Neural cell (in vitro differentiated cells): ENCODE data around the gene FUBP1. TPM values are rescaled to one million over a fixed set of nuclear protein-coding genes. Genes with fewer than 3 reads are reported as not detected.
"Not testable (repeated sequence)": the region's sequence is repeated elsewhere in the genome, so short reads cannot be mapped to it uniquely, and the experiment has no call there.

Experiments
- H2AFZ ChIP-seq: fragments of 200-600, 300-800 bp; sonication (generic), shearing (Covaris generic); 2 replicates; pipeline ENCODE4 v1.6.0; 2014; ENCODE audit warnings: low read depth, mild to moderate bottlenecking, antibody characterized with exemption, low read length, moderate library complexity
- H3F3A ChIP-seq: fragments of 200-600 bp; shearing (Covaris generic); 2 replicates; pipeline ENCODE4 v1.6.1; 2016; ENCODE audit warnings: mild to moderate bottlenecking, moderate library complexity, mixed read lengths, antibody characterized with exemption, low read length; ENCODE audit not compliant: insufficient read depth, poor library complexity, severe bottlenecking
- H3K27ac ChIP-seq: fragments of 200-600, 300-800 bp; sonication (generic), shearing (Covaris generic); 2 replicates; pipeline ENCODE4 v1.5.1; 2014; ENCODE audit warnings: mild to moderate bottlenecking, low read length, moderate library complexity
- H3K27me3 ChIP-seq: fragments of 300-800, 200-600 bp; sonication (generic), shearing (Covaris generic); 2 replicates; pipeline ENCODE4 v1.6.0; 2014; ENCODE audit warnings: mild to moderate bottlenecking, low read depth, low read length, moderate library complexity; ENCODE audit not compliant: insufficient read depth
- H3K36me3 ChIP-seq: fragments of 300-800, 200-600 bp; sonication (generic), shearing (Covaris generic); 2 replicates; pipeline ENCODE4 v1.5.1; 2014; ENCODE audit warnings: mild to moderate bottlenecking, antibody characterized with exemption, low read length, moderate library complexity; ENCODE audit not compliant: insufficient read depth
- H3K4me2 ChIP-seq: fragments of 300-800, 200-600 bp; sonication (generic), shearing (Covaris generic); 2 replicates; pipeline ENCODE4 v1.6.0; 2014; ENCODE audit warnings: mild to moderate bottlenecking, low read length
- H3K4me3 ChIP-seq: fragments of 300-800, 200-600 bp; sonication (generic), shearing (Covaris generic); 2 replicates; pipeline ENCODE4 v1.5.1; 2014; ENCODE audit warnings: mild to moderate bottlenecking, low read length, moderate library complexity
- H3K79me2 ChIP-seq: fragments of 200-600 bp; shearing (Covaris generic); replicated peaks from 2 replicates; pipeline ENCODE4 v1.6.0; 2014; ENCODE audit warnings: mild to moderate bottlenecking, low read length, moderate library complexity; ENCODE audit not compliant: insufficient read depth
- H3K9ac ChIP-seq: fragments of 300-800, 200-600 bp; sonication (generic), shearing (Covaris generic); 2 replicates; pipeline ENCODE4 v1.6.1; 2016; ENCODE audit warnings: mild to moderate bottlenecking, low read length, mixed read lengths
- H3K9me2 ChIP-seq: fragments of 200-600 bp; shearing (Covaris generic); 2 replicates; pipeline ENCODE4 v1.6.1; 2016; ENCODE audit warnings: mild to moderate bottlenecking, low read length, mixed read lengths; ENCODE audit not compliant: insufficient read depth
- H3K9me3 ChIP-seq: fragments of 200-600, 300-800 bp; sonication (generic), shearing (Covaris generic); 2 replicates; pipeline ENCODE4 v1.6.1; 2016; ENCODE audit warnings: mild to moderate bottlenecking, mixed run types, low read length, moderate library complexity, mixed read lengths
- H4K20me1 ChIP-seq: fragments of 200-600 bp; shearing (Covaris generic); 2 replicates; pipeline ENCODE4 v1.6.1; 2016; ENCODE audit warnings: mild to moderate bottlenecking, mixed run types; ENCODE audit not compliant: insufficient read depth
- EP300 ChIP-seq: fragments of 450-650 bp; conservative IDR thresholded peaks from 2 replicates; pipeline ENCODE4 v1.6.1; 2014; ENCODE audit warnings: antibody characterized with exemption, mild to moderate bottlenecking, moderate library complexity; ENCODE audit not compliant: poor library complexity, severe bottlenecking
- EZH2 ChIP-seq: fragments of 200-600, 300-800 bp; shearing (Covaris generic), sonication (generic); IDR thresholded peaks from 2 replicates; pipeline ENCODE4 v1.6.1; 2014; ENCODE audit warnings: antibody characterized with exemption, low read length, borderline replicate concordance, mild to moderate bottlenecking; ENCODE audit not compliant: insufficient read depth, poor library complexity, severe bottlenecking
- MXI1 ChIP-seq: fragments of 450-650 bp; conservative IDR thresholded peaks from 2 replicates; pipeline ENCODE4 v1.6.1; 2014; ENCODE audit warnings: antibody characterized with exemption, mild to moderate bottlenecking; ENCODE audit not compliant: poor library complexity, severe bottlenecking
- POLR2AphosphoS5 ChIP-seq: IDR thresholded peaks from 2 replicates; pipeline ENCODE4 v1.6.1; 2012
- RAD21 ChIP-seq: fragments of 450-650 bp; conservative IDR thresholded peaks from 2 replicates; pipeline ENCODE4 v1.6.1; 2014; ENCODE audit warnings: antibody characterized with exemption, mild to moderate bottlenecking, moderate library complexity
- SMC3 ChIP-seq: fragments of 450-650 bp; conservative IDR thresholded peaks from 2 replicates; pipeline ENCODE4 v1.6.1; 2014; ENCODE audit warnings: antibody characterized with exemption, mild to moderate bottlenecking, moderate library complexity; ENCODE audit not compliant: poor library complexity
- TAF1 ChIP-seq: IDR thresholded peaks from 2 replicates; pipeline ENCODE4 v1.6.1; 2012; ENCODE audit warnings: low read depth
- polyA minus RNA-seq: library from RNA; depleted of rRNA, polyadenylated mRNA; stranded (reverse); fragments of >200 nt; gene quantifications from 2 replicates; pipeline ENCODE4 v1.2.3, GENCODE V29; 2014
- polyA plus RNA-seq: library from polyadenylated mRNA; depleted of rRNA; stranded (reverse); fragments of >200 nt; gene quantifications from 2 replicates; pipeline ENCODE4 v1.2.3, GENCODE V29; 2014
- TF ChIP-seq, protein P1 (sequence below): IDR thresholded peaks from 2 replicates; pipeline ENCODE4 v1.6.1; 2012; ENCODE audit warnings: borderline replicate concordance
- TF ChIP-seq, protein P2 (sequence below): fragments of 450-650 bp; IDR thresholded peaks from 2 replicates; pipeline ENCODE4 v1.5.1; 2014; ENCODE audit warnings: antibody characterized with exemption, mild to moderate bottlenecking, moderate library complexity; ENCODE audit not compliant: poor library complexity, severe bottlenecking

FUBP1 gene, protein sequence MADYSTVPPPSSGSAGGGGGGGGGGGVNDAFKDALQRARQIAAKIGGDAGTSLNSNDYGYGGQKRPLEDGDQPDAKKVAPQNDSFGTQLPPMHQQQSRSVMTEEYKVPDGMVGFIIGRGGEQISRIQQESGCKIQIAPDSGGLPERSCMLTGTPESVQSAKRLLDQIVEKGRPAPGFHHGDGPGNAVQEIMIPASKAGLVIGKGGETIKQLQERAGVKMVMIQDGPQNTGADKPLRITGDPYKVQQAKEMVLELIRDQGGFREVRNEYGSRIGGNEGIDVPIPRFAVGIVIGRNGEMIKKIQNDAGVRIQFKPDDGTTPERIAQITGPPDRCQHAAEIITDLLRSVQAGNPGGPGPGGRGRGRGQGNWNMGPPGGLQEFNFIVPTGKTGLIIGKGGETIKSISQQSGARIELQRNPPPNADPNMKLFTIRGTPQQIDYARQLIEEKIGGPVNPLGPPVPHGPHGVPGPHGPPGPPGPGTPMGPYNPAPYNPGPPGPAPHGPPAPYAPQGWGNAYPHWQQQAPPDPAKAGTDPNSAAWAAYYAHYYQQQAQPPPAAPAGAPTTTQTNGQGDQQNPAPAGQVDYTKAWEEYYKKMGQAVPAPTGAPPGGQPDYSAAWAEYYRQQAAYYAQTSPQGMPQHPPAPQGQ
- polyA plus RNA-seq (569 and 630 TPM in 2 replicates), polyA minus RNA-seq (465 and 535 TPM in 2 replicates)

- Histone ChIP-seq H3K79me2 (peaks cover 60% of the 10 kb centered on the region), H3K9me2 (no peaks in the 10 kb centered on the region), H3K9me3 (no peaks in the 10 kb centered on the region), H3K4me2 (peak within 1 kb of the TSS; percentile 80), H3F3A (peaks cover 5% of the 10 kb centered on the region), H3K27ac (peak within 1 kb of the TSS; percentile 100), H3K4me3 (peak within 1 kb of the TSS; percentile 90), H2AFZ (peak within 1 kb of the TSS; percentile 94), H3K9ac (peak within 1 kb of the TSS; percentile 99), H3K27me3 (no peaks in the 10 kb centered on the region), H3K36me3 (peaks cover 3% of the 10 kb centered on the region), H4K20me1 (peaks cover 21% of the 10 kb centered on the region)
- TF ChIP-seq RAD21 (peak; percentile 63), EZH2 (no peak), MXI1 (peak; percentile 86), TAF1 (peak; percentile 96), SMC3 (peak; percentile 72), POLR2AphosphoS5 (peak; percentile 95), EP300 (peak; percentile 74)
- TF ChIP-seq, protein P1, sequence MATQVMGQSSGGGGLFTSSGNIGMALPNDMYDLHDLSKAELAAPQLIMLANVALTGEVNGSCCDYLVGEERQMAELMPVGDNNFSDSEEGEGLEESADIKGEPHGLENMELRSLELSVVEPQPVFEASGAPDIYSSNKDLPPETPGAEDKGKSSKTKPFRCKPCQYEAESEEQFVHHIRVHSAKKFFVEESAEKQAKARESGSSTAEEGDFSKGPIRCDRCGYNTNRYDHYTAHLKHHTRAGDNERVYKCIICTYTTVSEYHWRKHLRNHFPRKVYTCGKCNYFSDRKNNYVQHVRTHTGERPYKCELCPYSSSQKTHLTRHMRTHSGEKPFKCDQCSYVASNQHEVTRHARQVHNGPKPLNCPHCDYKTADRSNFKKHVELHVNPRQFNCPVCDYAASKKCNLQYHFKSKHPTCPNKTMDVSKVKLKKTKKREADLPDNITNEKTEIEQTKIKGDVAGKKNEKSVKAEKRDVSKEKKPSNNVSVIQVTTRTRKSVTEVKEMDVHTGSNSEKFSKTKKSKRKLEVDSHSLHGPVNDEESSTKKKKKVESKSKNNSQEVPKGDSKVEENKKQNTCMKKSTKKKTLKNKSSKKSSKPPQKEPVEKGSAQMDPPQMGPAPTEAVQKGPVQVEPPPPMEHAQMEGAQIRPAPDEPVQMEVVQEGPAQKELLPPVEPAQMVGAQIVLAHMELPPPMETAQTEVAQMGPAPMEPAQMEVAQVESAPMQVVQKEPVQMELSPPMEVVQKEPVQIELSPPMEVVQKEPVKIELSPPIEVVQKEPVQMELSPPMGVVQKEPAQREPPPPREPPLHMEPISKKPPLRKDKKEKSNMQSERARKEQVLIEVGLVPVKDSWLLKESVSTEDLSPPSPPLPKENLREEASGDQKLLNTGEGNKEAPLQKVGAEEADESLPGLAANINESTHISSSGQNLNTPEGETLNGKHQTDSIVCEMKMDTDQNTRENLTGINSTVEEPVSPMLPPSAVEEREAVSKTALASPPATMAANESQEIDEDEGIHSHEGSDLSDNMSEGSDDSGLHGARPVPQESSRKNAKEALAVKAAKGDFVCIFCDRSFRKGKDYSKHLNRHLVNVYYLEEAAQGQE, result peak; percentile 11
- TF ChIP-seq, protein P2, sequence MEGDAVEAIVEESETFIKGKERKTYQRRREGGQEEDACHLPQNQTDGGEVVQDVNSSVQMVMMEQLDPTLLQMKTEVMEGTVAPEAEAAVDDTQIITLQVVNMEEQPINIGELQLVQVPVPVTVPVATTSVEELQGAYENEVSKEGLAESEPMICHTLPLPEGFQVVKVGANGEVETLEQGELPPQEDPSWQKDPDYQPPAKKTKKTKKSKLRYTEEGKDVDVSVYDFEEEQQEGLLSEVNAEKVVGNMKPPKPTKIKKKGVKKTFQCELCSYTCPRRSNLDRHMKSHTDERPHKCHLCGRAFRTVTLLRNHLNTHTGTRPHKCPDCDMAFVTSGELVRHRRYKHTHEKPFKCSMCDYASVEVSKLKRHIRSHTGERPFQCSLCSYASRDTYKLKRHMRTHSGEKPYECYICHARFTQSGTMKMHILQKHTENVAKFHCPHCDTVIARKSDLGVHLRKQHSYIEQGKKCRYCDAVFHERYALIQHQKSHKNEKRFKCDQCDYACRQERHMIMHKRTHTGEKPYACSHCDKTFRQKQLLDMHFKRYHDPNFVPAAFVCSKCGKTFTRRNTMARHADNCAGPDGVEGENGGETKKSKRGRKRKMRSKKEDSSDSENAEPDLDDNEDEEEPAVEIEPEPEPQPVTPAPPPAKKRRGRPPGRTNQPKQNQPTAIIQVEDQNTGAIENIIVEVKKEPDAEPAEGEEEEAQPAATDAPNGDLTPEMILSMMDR, result peak; percentile 92
These were observed at the start of gene FUBP1 for GRCh38 chr1:77978969-77979876. Gene FUBP1 (minus strand): TSS chr1:77979072. CDS start chr1:77979004, 68 bp downstream.

- H3K36me3 ChIP-seq, H3K4me3 ChIP-seq, H3K9me3 ChIP-seq: not testable (repeated sequence)
These were observed 42.3 kb upstream of the FUBP1 start for GRCh38 chr1:78021134-78021533.

More at GRCh38 chr1:78021134-78021533, 42.3 kb upstream of the FUBP1 start:
- not testable (repeated sequence) for H3F3A ChIP-seq, H3K9ac ChIP-seq, H3K4me2 ChIP-seq, H3K9me2 ChIP-seq, H3K27ac ChIP-seq, H3K27me3 ChIP-seq, H3K79me2 ChIP-seq, H4K20me1 ChIP-seq, H2AFZ ChIP-seq
